Measurements from ENCODE around the gene MARK3.

MARK3 gene

GRCh38 chr14:103393676-103394626 lies 8.7 kb downstream of the MARK3 start:
- no peak for DNase-seq (ENCODE audit: low read depth in 2 of 3, low spot score in 2 of 3)

DNA sequence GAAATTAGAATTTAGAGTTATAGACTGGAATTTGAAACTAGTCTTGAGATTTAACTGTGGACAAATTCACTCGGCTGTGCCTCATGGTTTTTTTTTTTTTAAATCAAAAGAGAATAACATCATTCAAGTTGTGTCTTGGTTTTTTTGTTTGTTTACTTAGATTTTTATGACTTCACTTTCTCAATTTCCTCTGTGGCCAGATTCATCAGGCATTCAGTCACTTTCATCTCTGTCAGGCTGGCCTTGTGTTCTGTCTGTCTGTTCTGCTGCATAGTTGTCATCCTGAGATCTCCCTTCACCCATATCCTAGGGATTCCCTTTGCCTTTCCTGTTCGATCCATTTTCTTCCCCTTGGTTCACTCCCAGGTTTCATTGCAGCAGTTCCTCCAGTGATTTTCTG lies 10.0 kb downstream of the MARK3 start:
- DNase-seq (ENCODE audit: low read depth in 2 of 3, low spot score in 2 of 3) = no peak

- no peak for DNase-seq (ENCODE audit: low read depth in 2 of 3, low spot score in 2 of 3)
Observed at GRCh38 chr14:103396463-103396862, 11.2 kb downstream of the MARK3 start.

GRCh38 chr14:103398427-103399195 lies 13.4 kb downstream of the MARK3 start:
- DNase-seq (ENCODE audit: low read depth in 2 of 3, low spot score in 2 of 3) = no peak

- DNase-seq (ENCODE audit: low read depth in 2 of 3, low spot score in 2 of 3) = no peak
Observed at GRCh38 chr14:103400537-103400936, 15.3 kb downstream of the MARK3 start.

GRCh38 chr14:103401223-103402214 lies 16.3 kb downstream of the MARK3 start:
- DNase-seq (ENCODE audit: low read depth in 2 of 3, low spot score in 2 of 3) = no peak

DNA sequence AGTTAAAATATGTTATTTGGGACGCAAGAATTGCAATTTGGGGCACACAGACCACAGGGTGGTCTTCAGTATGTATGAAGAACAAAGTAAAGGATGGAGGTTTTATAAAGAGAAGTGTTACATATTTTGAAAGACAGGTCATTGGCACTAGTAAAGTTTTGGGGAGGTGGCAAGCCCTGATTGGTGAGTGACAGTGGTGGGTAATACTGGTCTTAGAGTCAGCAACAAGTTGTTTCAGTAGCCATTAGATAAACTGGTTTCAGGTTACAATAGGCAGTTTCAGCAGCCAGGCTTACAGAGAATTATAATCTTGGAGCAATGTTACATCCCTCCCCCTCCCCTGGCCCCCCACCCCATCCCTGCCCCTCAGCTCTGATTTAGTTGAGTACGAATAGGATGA lies 17.5 kb downstream of the MARK3 start:
- DNase-seq (ENCODE audit: low read depth in 2 of 3, low spot score in 2 of 3) = no peak

DNA sequence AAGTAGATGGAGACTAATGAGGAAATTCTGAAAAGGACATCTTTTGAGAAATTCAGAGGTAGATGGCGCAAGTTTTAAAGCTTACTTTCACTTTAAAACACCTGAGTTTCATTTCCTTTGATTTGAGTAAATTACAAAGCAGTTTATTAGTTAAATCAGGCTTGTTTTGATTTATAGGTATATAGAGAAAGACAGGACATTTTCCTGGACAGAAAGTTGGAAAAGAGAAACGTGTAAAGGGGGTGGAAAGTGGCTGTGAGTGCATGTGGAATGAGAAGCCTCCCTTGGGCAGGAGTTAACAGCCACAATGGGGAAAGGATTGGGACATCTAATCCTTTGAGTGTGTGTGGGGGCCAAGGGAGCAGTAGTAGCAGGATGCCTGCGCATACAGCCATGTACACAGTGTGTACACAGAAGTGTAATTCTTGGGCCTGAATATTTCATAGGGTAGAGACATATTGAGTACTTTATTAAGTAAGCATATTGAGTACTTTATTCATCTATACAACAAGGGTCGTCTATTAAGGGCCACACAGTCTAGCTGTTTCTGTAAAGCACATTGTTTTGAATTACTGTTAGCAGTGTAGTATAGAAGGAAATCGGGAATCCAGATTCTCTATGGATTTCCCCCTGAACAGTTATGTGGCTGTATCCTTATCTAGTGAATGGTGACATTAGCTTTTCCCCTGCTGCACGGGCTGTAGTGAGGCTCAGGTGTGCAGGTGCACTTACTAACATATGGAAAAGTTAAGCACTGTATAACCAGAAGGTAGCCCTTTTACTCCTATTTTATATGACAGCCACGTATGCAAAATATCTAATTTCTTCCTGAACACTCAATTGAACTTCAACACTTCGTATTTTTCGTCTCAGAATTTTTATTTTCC lies 19.1 kb downstream of the MARK3 start:
- DNase-seq (ENCODE audit: low read depth in 2 of 3, low spot score in 2 of 3) = no peak

GRCh38 chr14:103404920-103405319 lies 19.7 kb downstream of the MARK3 start:
- DNase-seq (ENCODE audit: low read depth in 2 of 3, low spot score in 2 of 3) = no peak

DNA sequence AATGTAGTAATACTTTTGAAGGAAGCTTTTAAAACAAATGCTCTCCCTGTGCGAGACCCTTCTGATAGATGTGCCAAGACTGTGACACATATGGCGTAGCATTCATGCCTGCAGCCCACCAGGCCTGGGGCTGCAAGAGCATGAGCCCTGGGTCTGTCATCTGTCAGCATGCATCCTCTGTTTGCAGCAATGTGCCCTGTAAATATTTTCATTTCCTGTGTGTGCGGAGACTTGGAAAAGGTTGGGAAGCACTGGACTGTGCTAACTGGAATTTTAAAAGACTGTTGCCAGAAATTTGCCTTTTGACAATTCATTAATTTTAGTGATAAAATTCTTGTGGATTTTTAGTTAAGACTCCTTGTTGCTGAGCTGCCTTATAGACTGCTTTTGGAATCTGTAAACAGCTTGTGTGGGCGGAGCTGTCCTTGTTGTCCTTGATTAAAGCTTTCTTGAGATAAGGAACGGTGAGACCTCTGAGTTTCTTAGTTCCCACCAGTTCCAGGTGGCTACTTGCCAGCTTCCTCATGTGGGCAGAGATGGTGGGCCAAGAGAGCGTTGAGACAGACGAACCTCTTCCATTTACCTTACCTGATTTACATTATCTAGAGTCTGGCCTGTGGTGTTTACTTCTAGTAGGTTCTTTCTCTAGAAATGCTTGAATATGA lies 23.4 kb downstream of the MARK3 start:
- DNase-seq (ENCODE audit: low read depth in 2 of 3, low spot score in 2 of 3) = no peak

GRCh38 chr14:103416916-103417315 lies 31.7 kb downstream of the MARK3 start:
- no peak for DNase-seq (ENCODE audit: low read depth in 2 of 3, low spot score in 2 of 3)

GRCh38 chr14:103418481-103418818 lies 33.2 kb downstream of the MARK3 start:
- no peak for DNase-seq (ENCODE audit: low read depth in 2 of 3, low spot score in 2 of 3)

- no peak for DNase-seq (ENCODE audit: low read depth in 2 of 3, low spot score in 2 of 3)
Observed at GRCh38 chr14:103421556-103421955, 36.3 kb downstream of the MARK3 start.

DNA sequence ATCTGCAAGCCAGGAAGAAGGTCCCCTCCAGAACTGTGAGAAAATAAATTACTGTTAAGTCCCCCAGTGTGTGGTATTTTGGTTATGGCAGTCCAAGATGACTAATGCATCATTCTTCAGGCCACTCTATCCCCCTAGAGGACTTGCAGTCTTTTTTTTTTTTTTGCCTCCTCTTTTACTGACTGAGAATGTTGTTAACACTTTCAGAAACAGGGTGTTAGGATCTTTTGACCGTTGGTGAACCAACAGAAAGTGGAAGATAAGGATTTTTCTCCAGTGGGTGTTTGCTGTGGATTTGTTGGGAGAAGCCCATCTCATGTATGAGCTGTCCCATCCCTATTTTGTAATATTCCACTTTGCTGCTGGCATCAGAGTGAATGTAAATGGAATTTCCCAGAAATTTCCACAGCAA lies 37.8 kb downstream of the MARK3 start:
- no peak for DNase-seq (ENCODE audit: low read depth in 2 of 3, low spot score in 2 of 3)

- peak in 2 of 3 experiments; percentile 4 to 8 for DNase-seq (ENCODE audit: low read depth in 2 of 3, low spot score in 2 of 3)
Observed at GRCh38 chr14:103427485-103428443, 42.5 kb downstream of the MARK3 start.

- no peak for DNase-seq (ENCODE audit: low read depth in 2 of 3, low spot score in 2 of 3)
Observed at GRCh38 chr14:103428723-103429556, 43.7 kb downstream of the MARK3 start.

DNA sequence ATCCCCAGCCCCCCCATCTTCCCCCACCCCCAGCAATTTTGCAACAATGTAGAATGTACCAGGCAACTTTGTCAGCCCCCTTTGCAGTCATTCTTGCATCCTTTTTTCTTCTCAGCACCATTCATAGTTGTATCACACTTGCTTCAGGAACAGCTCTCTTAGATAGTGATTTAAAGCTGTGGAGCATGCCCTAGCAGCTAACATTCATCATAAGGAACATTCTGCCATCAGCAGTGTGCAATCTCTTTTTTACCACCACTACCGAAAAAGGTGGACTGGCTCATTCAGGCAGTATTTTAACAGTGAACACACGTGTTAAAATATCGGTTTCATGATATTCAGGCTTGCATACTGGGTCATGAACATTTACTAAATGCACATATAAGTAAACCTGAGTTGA lies 45.1 kb downstream of the MARK3 start:
- DNase-seq (ENCODE audit: low read depth in 2 of 3, low spot score in 2 of 3) = no peak

DNA sequence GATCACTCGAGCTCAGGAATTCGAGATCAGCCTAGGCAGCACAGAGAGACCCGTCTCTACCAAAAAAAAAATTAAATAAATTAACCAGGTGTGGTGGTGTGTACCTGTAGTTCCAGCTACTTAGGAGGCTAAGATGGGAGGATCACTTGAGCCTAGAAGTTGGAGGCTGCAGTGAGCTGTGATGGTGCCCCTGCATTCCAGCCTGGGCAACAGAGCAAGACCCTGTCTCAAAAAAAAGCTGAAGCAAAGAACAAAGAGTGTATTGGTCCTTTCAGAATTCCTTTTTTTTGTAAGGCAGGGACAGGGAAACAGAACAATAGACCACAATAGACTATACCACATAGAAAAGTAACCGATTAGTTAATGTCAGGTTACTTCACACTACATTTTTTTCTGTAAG lies 47.4 kb downstream of the MARK3 start:
- no peak for DNase-seq (ENCODE audit: low read depth in 2 of 3, low spot score in 2 of 3)

All from activated CD8-positive, alpha-beta memory T cell treated with anti-CD3 and anti-CD28 coated beads for 48 hours (primary cell).